HUES64 (cell line): Measurements from ENCODE around the gene HNMT.

ENCODE experiments used
- H3K27ac ChIP-seq: 2 replicates; pipeline ENCODE4 v1.7.0; 2013; ENCODE audit warnings: low read depth, low read length, inconsistent platforms
- H3K27me3 ChIP-seq: 2 replicates; pipeline ENCODE4 v1.6.1; 2013; ENCODE audit warnings: mild to moderate bottlenecking, low read length; ENCODE audit not compliant: insufficient read depth
- H3K36me3 ChIP-seq: 2 replicates; pipeline ENCODE4 v1.6.1; 2013; ENCODE audit warnings: mild to moderate bottlenecking, low read length; ENCODE audit not compliant: insufficient read depth
- H3K4me1 ChIP-seq: 2 replicates; pipeline ENCODE4 v1.6.1; 2013; ENCODE audit warnings: mild to moderate bottlenecking, low read length, moderate library complexity; ENCODE audit not compliant: insufficient read depth
- H3K4me3 ChIP-seq: 2 replicates; pipeline ENCODE4 v1.5.1; 2013; ENCODE audit warnings: mild to moderate bottlenecking, low read length, moderate library complexity
- H3K9ac ChIP-seq: 2 replicates; pipeline ENCODE4 v1.6.1; 2013; ENCODE audit warnings: mild to moderate bottlenecking, low read depth, low read length
- H3K9me3 ChIP-seq: 2 replicates; pipeline ENCODE4 v1.6.1; 2013; ENCODE audit warnings: low read depth, low read length; ENCODE audit not compliant: insufficient read depth
- WGBS: fragments of 150-250, 120-280 bp; methylation state at CpG from one replicate; pipeline ENCODE4 v1.1.7; 2013; ENCODE audit warnings: missing lambda C conversion rate; 5-methylcytosine and 5-hydroxymethylcytosine counted together

HNMT gene

GRCh38 chr2:138059487-138060300, 95.4 kb downstream of the HNMT start:
- WGBS: 92% methylated on average over 3 of the region's 3 CpGs
- no peaks in the 10 kb centered on the region for H3K9me3 ChIP-seq
- H3K27me3 ChIP-seq: no peaks in the 10 kb centered on the region
- H3K4me3 ChIP-seq: no peak overlapping the region
- H3K27ac ChIP-seq: no peak overlapping the region
- no peak overlapping the region for H3K9ac ChIP-seq
- no peaks in the 10 kb centered on the region for H3K4me1 ChIP-seq
- no peaks in the 10 kb centered on the region for H3K36me3 ChIP-seq

GRCh38 chr2:138060301-138060635, 96.0 kb downstream of the HNMT start:
- Histone ChIP-seq H3K9ac (no peak overlapping the region), H3K27ac (no peak overlapping the region), H3K9me3 (no peaks in the 10 kb centered on the region), H3K4me1 (no peaks in the 10 kb centered on the region), H3K4me3 (no peak overlapping the region), H3K36me3 (no peaks in the 10 kb centered on the region), H3K27me3 (no peaks in the 10 kb centered on the region)
- 92% methylated on average over 1 of the region's 1 CpG for WGBS

- peaks cover under 1% of the 10 kb centered on the region; the same call in 1 of the 2 replicates for H3K27me3 ChIP-seq
- WGBS: 100% methylated on average over 2 of the region's 2 CpGs
Observed at GRCh38 chr2:138061961-138062360, 97.7 kb downstream of the HNMT start.

GRCh38 chr2:138063181-138063580, 98.9 kb downstream of the HNMT start:
- WGBS: 82% methylated on average over 2 of the region's 2 CpGs
- H3K27me3 ChIP-seq: peaks cover 12% of the 10 kb centered on the region
- no peak overlapping the region for H3K27ac ChIP-seq
- H3K9me3 ChIP-seq: no peaks in the 10 kb centered on the region
- H3K4me3 ChIP-seq: no peak overlapping the region
- H3K36me3 ChIP-seq: no peaks in the 10 kb centered on the region
- H3K4me1 ChIP-seq: no peaks in the 10 kb centered on the region
- no peak overlapping the region for H3K9ac ChIP-seq

More at GRCh38 chr2:138061961-138062360, 97.7 kb downstream of the HNMT start:
- Histone ChIP-seq H3K36me3 (no peaks in the 10 kb centered on the region), H3K9me3 (no peaks in the 10 kb centered on the region), H3K4me3 (no peak overlapping the region), H3K4me1 (no peaks in the 10 kb centered on the region), H3K27ac (no peak overlapping the region), H3K9ac (no peak overlapping the region)
